Upper lobe of right lung (tissue), 1 donor: ENCODE data around the gene PRKCB. TPM values are rescaled to one million over a fixed set of nuclear protein-coding genes. Genes with fewer than 3 reads are reported as not detected.

Source experiments
- ATAC-seq: fragments of 200-7000 bp; cut with Tn5 transposase; one replicate; pipeline ENCODE4 v1.9.1; 2020; ENCODE audit warnings: mild to moderate bottlenecking, moderate library complexity
- DNase-seq: peaks from one replicate; pipeline ENCODE4 v3.0.0-alpha.2; 2020
- H3K27ac ChIP-seq: fragments of 200-600 bp; one replicate; pipeline ENCODE4 v1.8.0; 2022
- H3K27me3 ChIP-seq: fragments of 200-600 bp; one replicate; pipeline ENCODE4 v1.8.0; 2022; ENCODE audit warnings: mild to moderate bottlenecking
- H3K36me3 ChIP-seq: fragments of 200-600 bp; one replicate; pipeline ENCODE4 v1.8.0; 2022
- H3K4me1 ChIP-seq: fragments of 200-600 bp; one replicate; pipeline ENCODE4 v1.8.0; 2022
- H3K4me3 ChIP-seq: fragments of 200-600 bp; one replicate; pipeline ENCODE4 v1.8.0; 2022; ENCODE audit warnings: mild to moderate bottlenecking
- H3K9me3 ChIP-seq: fragments of 200-600 bp; one replicate; pipeline ENCODE4 v1.8.0; 2022
- intact Hi-C: fragments of 100-400 bp; cut with DNase I; formaldehyde crosslinking; loops from one replicate; pipeline ENCODE4 v1.11.0; 2022
- total RNA-seq: library from RNA; stranded (reverse); fragmentation: NEBNext Ultra II Directional; extraction: Animal tissue kit (Norgen Biotek cat#: 25700); gene quantifications from one replicate; pipeline ENCODE4 v1.2.1, GENCODE V29; 2021
- TF ChIP-seq, protein P1 (sequence below): fragments of 200-600 bp; IDR thresholded peaks from one replicate; pipeline ENCODE4 v1.8.0; 2022; ENCODE audit warnings: antibody characterized with exemption
- donor health status: DM: no; HTN: yes; CAD: no; lungs with severe emphysema.

Gene PRKCB
- total RNA-seq, 1 donor from 2014 or later: 25.2 TPM

DNA sequence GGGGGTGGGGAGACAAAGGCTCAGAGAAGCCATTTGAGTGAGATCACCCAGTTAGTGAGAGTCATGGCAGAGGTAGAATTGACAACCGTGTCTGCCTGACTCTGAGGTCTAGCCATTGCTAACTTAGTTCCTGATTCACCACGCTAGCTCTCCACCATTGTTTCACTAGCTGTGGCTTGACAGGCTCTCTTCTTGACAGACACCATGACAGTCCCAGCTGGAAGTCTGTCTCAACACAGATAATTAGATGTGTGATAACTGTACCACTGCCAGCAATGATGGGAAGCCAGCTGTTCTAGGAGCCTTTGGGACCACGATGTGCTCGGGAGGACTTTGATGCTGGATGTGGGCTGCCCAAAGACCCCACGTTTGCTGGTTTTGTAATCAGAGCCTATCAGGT is 249.9 kb downstream of the PRKCB start:
- Histone ChIP-seq H3K4me1 (no peaks in the 10 kb centered on the region), H3K27me3 (no peaks in the 10 kb centered on the region), H3K9me3 (peaks cover 2% of the 10 kb centered on the region), H3K36me3 (no peaks in the 10 kb centered on the region), H3K4me3 (no peak overlapping the region), H3K27ac (no peak overlapping the region)
- no peak for DNase-seq
- ATAC-seq: peak; percentile 32
- intact Hi-C loops: no loop called here
- TF ChIP-seq, protein P1, sequence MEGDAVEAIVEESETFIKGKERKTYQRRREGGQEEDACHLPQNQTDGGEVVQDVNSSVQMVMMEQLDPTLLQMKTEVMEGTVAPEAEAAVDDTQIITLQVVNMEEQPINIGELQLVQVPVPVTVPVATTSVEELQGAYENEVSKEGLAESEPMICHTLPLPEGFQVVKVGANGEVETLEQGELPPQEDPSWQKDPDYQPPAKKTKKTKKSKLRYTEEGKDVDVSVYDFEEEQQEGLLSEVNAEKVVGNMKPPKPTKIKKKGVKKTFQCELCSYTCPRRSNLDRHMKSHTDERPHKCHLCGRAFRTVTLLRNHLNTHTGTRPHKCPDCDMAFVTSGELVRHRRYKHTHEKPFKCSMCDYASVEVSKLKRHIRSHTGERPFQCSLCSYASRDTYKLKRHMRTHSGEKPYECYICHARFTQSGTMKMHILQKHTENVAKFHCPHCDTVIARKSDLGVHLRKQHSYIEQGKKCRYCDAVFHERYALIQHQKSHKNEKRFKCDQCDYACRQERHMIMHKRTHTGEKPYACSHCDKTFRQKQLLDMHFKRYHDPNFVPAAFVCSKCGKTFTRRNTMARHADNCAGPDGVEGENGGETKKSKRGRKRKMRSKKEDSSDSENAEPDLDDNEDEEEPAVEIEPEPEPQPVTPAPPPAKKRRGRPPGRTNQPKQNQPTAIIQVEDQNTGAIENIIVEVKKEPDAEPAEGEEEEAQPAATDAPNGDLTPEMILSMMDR: no peak

DNA sequence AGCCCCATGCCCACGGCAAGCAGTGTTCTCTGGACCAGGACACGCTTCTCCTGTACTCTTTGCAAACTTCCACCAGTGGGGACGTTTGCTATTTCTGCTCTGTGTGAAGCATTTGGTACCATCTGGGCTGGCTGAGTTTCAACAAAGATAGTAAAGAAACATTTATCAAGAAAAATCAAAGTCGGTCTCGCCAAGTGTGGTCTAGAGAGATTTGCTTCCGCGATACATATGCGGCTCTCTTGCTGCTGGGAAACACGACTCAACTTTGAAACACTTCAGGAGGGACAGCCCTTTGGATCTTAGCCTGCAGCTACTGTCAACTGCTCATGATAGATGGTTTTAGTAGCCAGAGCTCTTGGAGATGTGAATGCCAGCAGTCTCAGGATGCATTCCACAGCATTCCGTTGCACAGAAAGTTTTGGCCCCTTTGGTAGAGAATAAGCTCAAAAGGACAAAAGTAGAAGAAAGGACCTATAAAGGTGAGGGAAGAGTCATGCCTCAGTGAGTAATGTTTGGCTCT is 252.2 kb downstream of the PRKCB start:
- Histone ChIP-seq H3K36me3 (no peaks in the 10 kb centered on the region), H3K4me1 (no peaks in the 10 kb centered on the region), H3K4me3 (no peak overlapping the region), H3K27ac (no peak overlapping the region), H3K9me3 (peaks cover 12% of the 10 kb centered on the region), H3K27me3 (no peaks in the 10 kb centered on the region)
- no peak for DNase-seq
- intact Hi-C loops: no loop called here
- TF ChIP-seq, protein P1: no peak
- ATAC-seq: no peak

DNA sequence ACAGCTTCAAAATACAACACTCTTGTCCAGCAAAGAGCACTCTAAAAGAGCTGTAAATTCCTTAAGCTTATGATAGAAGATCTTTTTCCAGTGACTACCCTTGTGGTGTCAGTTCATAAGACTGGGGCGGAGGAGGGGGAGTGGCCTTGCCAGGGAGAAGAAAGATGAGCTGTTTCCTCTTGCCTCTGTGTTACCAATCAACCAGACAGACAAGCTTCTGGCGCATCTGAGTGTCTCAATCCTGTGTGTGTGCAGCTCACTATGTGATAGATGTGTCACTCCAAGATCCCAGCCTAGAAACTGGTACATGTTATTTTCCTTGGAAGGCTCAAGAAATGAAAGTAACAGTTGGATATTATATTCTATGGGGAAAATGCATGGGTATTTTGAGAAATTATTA is 253.0 kb downstream of the PRKCB start:
- DNase-seq: no peak
- TF ChIP-seq, protein P1: no peak
- intact Hi-C loops: no loop called here
- H3K27me3 ChIP-seq: no peaks in the 10 kb centered on the region
- ATAC-seq: peak; percentile 21
- no peak overlapping the region for H3K27ac ChIP-seq
- H3K36me3 ChIP-seq: no peaks in the 10 kb centered on the region
- H3K4me3 ChIP-seq: no peak overlapping the region
- peaks cover 12% of the 10 kb centered on the region for H3K9me3 ChIP-seq
- no peaks in the 10 kb centered on the region for H3K4me1 ChIP-seq

DNA sequence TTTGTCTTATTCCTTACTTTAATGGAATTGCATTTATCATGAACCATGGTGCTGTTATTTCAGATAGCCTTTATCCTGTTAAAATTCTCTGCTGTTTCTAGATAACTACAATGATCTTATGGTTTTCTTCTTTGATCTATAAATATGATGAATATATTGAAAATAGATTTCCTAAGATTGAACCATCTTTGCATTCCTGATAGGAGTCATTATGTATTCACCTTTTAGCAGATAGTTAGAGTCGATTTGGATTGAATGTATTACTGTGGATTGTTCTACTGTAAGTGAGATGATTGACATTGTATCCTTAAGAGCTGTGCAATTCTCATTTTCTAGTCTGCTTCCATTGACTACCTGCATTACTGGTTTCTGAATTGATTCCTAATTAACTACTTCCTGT is 255.3 kb downstream of the PRKCB start:
- H3K4me3 ChIP-seq: no peak overlapping the region

DNA sequence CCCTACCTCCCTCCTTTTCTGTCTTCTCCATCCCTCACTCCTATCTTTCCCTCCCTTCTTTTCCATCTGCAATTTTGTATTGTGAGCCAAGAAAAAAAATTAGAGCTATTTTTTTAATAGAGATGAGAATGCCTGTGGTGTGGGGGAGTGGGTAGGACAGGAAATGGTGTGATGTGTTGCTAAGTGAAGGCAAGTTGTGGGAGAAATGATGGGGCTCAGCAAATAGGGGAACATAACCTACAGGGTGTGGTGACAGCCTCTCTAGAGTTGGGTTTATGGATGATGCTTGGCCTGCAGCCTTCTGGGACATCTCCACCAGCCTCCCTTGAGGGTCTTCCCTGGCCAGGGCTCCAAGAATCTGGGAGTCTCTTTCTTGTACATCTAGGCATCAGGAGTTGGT is 257.3 kb downstream of the PRKCB start:
- TF ChIP-seq, protein P1: no peak
- Histone ChIP-seq H3K4me3 (no peak overlapping the region), H3K36me3 (no peaks in the 10 kb centered on the region), H3K9me3 (peaks cover 12% of the 10 kb centered on the region), H3K27ac (no peak overlapping the region), H3K4me1 (no peaks in the 10 kb centered on the region), H3K27me3 (no peaks in the 10 kb centered on the region)
- ATAC-seq (no peak), DNase-seq (no peak)
- intact Hi-C loops: no loop called here

More for the DNA sequence above, 255.3 kb downstream of the PRKCB start:
- Histone ChIP-seq H3K9me3 (peaks cover 12% of the 10 kb centered on the region), H3K4me1 (no peaks in the 10 kb centered on the region), H3K27ac (no peak overlapping the region), H3K36me3 (no peaks in the 10 kb centered on the region), H3K27me3 (no peaks in the 10 kb centered on the region)
- TF ChIP-seq, protein P1: no peak
- DNase-seq: no peak
- intact Hi-C loops: no loop called here
- ATAC-seq: no peak

DNA sequence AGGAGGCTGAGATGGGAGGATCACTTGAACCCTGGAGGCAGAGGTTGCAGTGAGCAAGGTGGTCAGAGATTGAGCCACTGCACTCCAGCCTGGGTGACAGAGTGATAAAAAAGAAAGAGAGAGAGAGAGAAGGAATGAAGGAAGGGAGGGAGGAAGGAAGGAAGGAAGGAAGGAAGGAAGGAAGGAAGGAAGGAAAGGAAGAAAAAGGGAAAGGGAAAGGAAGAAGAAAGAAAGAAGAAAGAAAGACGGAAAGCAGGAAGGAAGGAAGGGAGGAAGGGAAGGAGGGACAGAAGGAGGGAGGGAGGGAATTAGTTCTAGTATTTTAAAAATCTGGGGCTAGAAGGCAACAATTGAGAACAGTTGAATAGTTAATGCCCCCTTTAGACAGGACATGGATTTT is 258.9 kb downstream of the PRKCB start:
- TF ChIP-seq, protein P1: no peak

More for the DNA sequence above, 258.9 kb downstream of the PRKCB start:
- intact Hi-C loops: no loop called here
- no peaks in the 10 kb centered on the region for H3K27me3 ChIP-seq
- H3K4me3 ChIP-seq: no peak overlapping the region
- DNase-seq (no peak), ATAC-seq (no peak)
- H3K27ac ChIP-seq: no peak overlapping the region
- no peaks in the 10 kb centered on the region for H3K36me3 ChIP-seq
- peaks cover 12% of the 10 kb centered on the region for H3K9me3 ChIP-seq
- no peaks in the 10 kb centered on the region for H3K4me1 ChIP-seq
